Liver (tissue), 3 donors: ENCODE data around the gene NAA30.
"Not testable (repeated sequence)": the region's sequence is repeated elsewhere in the genome, so short reads cannot be mapped to it uniquely, and the experiment has no call there.

ENCODE experiments used
- EGR1 ChIP-seq, 2 donors: IDR thresholded peaks; 2 replicates each; pipeline ENCODE4 v1.6.1; 2016 to 2018; ENCODE audit warnings: antibody characterized with exemption in 2 of 2, low read depth in 2 of 2
- FOXA1 ChIP-seq: IDR thresholded peaks from 2 replicates; pipeline ENCODE4 v1.6.1; 2016; ENCODE audit warnings: antibody characterized with exemption
- GABPA ChIP-seq, 2 donors: IDR thresholded peaks in 1 of 2; conservative IDR thresholded peaks in 1 of 2; 2 replicates each; pipeline ENCODE4 v1.6.1; 2016; ENCODE audit warnings: antibody characterized with exemption in 2 of 2, mild to moderate bottlenecking in 1 of 2, moderate library complexity in 1 of 2
- JUND ChIP-seq, 2 donors: IDR thresholded peaks; 2 replicates each; pipeline ENCODE4 v1.6.1; 2016; ENCODE audit warnings: antibody characterized with exemption in 2 of 2
- RXRA ChIP-seq, 2 donors: IDR thresholded peaks; 2 replicates each; pipeline ENCODE4 v1.6.1; 2017 to 2018; ENCODE audit warnings: antibody characterized with exemption in 2 of 2, mild to moderate bottlenecking in 1 of 2
- SP1 ChIP-seq: IDR thresholded peaks from 2 replicates; pipeline ENCODE4 v1.6.1; 2018; ENCODE audit warnings: antibody characterized with exemption, mild to moderate bottlenecking
- YY1 ChIP-seq: IDR thresholded peaks from 2 replicates; pipeline ENCODE4 v1.6.1; 2016; ENCODE audit warnings: antibody characterized with exemption, mild to moderate bottlenecking
- TF ChIP-seq, protein P1 (sequence below): fragments of 150-350 bp; IDR thresholded peaks from 2 replicates; pipeline ENCODE4 v1.5.1; 2017; ENCODE audit warnings: improper control_type of control experiment, low read depth, low read length; ENCODE audit not compliant: missing input control
- TF ChIP-seq, protein P2 (sequence below): IDR thresholded peaks from 2 replicates; pipeline ENCODE4 v1.6.1; 2016; ENCODE audit warnings: antibody characterized with exemption, mild to moderate bottlenecking
- TF ChIP-seq, protein P3 (sequence below): IDR thresholded peaks from 2 replicates; pipeline ENCODE4 v1.6.1; 2016; ENCODE audit warnings: antibody characterized with exemption
- TF ChIP-seq, protein P4 (sequence below): IDR thresholded peaks from 2 replicates; pipeline ENCODE4 v1.6.1; 2016; ENCODE audit warnings: antibody characterized with exemption
- TF ChIP-seq, protein P5 (sequence below): IDR thresholded peaks from 2 replicates; pipeline ENCODE4 v1.6.1; 2016; ENCODE audit warnings: antibody characterized with exemption
- donor health status: healthy.
- donor health status: healthy.

DNA sequence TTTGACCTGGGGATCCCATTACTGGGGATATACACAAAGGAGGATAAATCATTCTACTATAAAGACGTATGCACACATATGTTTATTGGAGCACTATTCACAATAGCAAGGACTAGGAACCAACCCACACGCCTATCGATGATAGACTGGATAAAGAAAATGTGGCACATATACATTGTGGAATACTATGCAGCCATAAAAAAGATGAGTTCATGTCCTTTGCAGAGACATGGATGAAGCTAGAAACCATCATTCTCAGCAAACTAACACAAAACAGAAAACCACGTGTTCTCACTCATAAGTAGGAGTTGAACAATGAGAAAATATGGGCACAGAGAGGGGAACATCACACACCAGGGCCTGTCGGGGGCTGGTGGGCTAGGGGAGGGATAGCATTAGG is 20.2 kb upstream of the NAA30 start:
- TF ChIP-seq GABPA (IDR thresholded peaks at IDR 0.05 in 1 of 2, conservative IDR thresholded peaks at IDR 0.05 in 1 of 2); YY1; SP1; FOXA1; RXRA (IDR thresholded peaks at IDR 0.05); JUND (IDR thresholded peaks at IDR 0.05); EGR1 (IDR thresholded peaks at IDR 0.05; ENCODE audit: low read depth in 2 of 2): not testable (repeated sequence)
- TF ChIP-seq, protein P1, sequence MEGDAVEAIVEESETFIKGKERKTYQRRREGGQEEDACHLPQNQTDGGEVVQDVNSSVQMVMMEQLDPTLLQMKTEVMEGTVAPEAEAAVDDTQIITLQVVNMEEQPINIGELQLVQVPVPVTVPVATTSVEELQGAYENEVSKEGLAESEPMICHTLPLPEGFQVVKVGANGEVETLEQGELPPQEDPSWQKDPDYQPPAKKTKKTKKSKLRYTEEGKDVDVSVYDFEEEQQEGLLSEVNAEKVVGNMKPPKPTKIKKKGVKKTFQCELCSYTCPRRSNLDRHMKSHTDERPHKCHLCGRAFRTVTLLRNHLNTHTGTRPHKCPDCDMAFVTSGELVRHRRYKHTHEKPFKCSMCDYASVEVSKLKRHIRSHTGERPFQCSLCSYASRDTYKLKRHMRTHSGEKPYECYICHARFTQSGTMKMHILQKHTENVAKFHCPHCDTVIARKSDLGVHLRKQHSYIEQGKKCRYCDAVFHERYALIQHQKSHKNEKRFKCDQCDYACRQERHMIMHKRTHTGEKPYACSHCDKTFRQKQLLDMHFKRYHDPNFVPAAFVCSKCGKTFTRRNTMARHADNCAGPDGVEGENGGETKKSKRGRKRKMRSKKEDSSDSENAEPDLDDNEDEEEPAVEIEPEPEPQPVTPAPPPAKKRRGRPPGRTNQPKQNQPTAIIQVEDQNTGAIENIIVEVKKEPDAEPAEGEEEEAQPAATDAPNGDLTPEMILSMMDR = not testable (repeated sequence)
- TF ChIP-seq, protein P2, sequence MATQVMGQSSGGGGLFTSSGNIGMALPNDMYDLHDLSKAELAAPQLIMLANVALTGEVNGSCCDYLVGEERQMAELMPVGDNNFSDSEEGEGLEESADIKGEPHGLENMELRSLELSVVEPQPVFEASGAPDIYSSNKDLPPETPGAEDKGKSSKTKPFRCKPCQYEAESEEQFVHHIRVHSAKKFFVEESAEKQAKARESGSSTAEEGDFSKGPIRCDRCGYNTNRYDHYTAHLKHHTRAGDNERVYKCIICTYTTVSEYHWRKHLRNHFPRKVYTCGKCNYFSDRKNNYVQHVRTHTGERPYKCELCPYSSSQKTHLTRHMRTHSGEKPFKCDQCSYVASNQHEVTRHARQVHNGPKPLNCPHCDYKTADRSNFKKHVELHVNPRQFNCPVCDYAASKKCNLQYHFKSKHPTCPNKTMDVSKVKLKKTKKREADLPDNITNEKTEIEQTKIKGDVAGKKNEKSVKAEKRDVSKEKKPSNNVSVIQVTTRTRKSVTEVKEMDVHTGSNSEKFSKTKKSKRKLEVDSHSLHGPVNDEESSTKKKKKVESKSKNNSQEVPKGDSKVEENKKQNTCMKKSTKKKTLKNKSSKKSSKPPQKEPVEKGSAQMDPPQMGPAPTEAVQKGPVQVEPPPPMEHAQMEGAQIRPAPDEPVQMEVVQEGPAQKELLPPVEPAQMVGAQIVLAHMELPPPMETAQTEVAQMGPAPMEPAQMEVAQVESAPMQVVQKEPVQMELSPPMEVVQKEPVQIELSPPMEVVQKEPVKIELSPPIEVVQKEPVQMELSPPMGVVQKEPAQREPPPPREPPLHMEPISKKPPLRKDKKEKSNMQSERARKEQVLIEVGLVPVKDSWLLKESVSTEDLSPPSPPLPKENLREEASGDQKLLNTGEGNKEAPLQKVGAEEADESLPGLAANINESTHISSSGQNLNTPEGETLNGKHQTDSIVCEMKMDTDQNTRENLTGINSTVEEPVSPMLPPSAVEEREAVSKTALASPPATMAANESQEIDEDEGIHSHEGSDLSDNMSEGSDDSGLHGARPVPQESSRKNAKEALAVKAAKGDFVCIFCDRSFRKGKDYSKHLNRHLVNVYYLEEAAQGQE = not testable (repeated sequence)
- TF ChIP-seq, protein P3, sequence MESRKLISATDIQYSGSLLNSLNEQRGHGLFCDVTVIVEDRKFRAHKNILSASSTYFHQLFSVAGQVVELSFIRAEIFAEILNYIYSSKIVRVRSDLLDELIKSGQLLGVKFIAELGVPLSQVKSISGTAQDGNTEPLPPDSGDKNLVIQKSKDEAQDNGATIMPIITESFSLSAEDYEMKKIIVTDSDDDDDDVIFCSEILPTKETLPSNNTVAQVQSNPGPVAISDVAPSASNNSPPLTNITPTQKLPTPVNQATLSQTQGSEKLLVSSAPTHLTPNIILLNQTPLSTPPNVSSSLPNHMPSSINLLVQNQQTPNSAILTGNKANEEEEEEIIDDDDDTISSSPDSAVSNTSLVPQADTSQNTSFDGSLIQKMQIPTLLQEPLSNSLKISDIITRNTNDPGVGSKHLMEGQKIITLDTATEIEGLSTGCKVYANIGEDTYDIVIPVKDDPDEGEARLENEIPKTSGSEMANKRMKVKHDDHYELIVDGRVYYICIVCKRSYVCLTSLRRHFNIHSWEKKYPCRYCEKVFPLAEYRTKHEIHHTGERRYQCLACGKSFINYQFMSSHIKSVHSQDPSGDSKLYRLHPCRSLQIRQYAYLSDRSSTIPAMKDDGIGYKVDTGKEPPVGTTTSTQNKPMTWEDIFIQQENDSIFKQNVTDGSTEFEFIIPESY = not testable (repeated sequence)
- TF ChIP-seq, protein P4, sequence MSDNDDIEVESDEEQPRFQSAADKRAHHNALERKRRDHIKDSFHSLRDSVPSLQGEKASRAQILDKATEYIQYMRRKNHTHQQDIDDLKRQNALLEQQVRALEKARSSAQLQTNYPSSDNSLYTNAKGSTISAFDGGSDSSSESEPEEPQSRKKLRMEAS = not testable (repeated sequence)
- TF ChIP-seq, protein P5, sequence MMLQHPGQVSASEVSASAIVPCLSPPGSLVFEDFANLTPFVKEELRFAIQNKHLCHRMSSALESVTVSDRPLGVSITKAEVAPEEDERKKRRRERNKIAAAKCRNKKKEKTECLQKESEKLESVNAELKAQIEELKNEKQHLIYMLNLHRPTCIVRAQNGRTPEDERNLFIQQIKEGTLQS = not testable (repeated sequence)
